GM12892 (cell line): Measurements from ENCODE around the gene RPL5.

Source experiments
- POLR2A ChIP-seq: IDR thresholded peaks from 2 replicates; pipeline ENCODE4 v1.6.1; 2011; ENCODE audit warnings: low read depth, low read length, control low read depth
- POLR2AphosphoS5 ChIP-seq: IDR thresholded peaks from 2 replicates; pipeline ENCODE4 v1.6.1; 2011; ENCODE audit warnings: low read depth, low read length, control low read depth
- TAF1 ChIP-seq: IDR thresholded peaks from 2 replicates; pipeline ENCODE4 v1.6.1; 2011; ENCODE audit warnings: low read depth, mild to moderate bottlenecking, control low read depth, low read length, borderline replicate concordance

DNA sequence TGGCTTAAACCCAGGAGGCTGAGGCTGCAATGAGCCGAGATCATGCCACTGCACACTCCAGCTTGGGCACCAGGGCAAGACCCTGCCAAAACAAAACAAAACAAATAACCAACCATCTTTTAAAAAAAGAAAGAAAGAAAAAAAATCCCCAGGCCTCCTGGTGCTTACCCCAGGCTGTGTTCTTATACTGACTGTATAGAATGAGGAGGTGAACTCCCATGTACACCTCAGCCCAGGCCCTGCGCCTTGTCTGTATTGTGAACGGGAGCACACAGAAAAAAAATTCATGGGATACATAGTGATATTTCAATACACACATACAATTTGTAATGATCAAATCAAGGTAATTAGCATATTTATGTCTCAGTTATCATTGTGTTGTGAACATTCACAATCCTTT is 14.1 kb downstream of the RPL5 start:
- TF ChIP-seq POLR2AphosphoS5 (no peak), POLR2A (no peak), TAF1 (no peak)
